GM18951 (cell line): ENCODE data around the gene ACSF2.

ENCODE experiments used
- POLR2A ChIP-seq: IDR thresholded peaks from 4 replicates; pipeline ENCODE4 v1.6.1; 2011; ENCODE audit warnings: mild to moderate bottlenecking; ENCODE audit not compliant: insufficient read length, insufficient read depth; ENCODE audit errors: extremely low read depth
- in situ Hi-C: fragments of 300-500 bp; cut with MboI; formaldehyde crosslinking; loops from one replicate; pipeline ENCODE4 v1.12.0; 2022; ENCODE audit warnings: low sequenced_read_pairs, mixed read lengths, inconsistent platforms; ENCODE audit not compliant: unreplicated experiment

Gene ACSF2

GRCh38 chr17:50506298-50506697, 80.3 kb downstream of the ACSF2 start:
- no peak for TF ChIP-seq POLR2A
- in situ Hi-C loops = no loop called here

- peak; percentile 58 for TF ChIP-seq POLR2A
- in situ Hi-C loops = no loop called here
These were observed 82.0 kb downstream of the ACSF2 start, which contains the start of gene MYCBPAP for GRCh38 chr17:50507871-50508572. TSS of gene MYCBPAP (plus strand) at chr17:50508439. CDS start at chr17:50508675, 236 bp downstream.

DNA sequence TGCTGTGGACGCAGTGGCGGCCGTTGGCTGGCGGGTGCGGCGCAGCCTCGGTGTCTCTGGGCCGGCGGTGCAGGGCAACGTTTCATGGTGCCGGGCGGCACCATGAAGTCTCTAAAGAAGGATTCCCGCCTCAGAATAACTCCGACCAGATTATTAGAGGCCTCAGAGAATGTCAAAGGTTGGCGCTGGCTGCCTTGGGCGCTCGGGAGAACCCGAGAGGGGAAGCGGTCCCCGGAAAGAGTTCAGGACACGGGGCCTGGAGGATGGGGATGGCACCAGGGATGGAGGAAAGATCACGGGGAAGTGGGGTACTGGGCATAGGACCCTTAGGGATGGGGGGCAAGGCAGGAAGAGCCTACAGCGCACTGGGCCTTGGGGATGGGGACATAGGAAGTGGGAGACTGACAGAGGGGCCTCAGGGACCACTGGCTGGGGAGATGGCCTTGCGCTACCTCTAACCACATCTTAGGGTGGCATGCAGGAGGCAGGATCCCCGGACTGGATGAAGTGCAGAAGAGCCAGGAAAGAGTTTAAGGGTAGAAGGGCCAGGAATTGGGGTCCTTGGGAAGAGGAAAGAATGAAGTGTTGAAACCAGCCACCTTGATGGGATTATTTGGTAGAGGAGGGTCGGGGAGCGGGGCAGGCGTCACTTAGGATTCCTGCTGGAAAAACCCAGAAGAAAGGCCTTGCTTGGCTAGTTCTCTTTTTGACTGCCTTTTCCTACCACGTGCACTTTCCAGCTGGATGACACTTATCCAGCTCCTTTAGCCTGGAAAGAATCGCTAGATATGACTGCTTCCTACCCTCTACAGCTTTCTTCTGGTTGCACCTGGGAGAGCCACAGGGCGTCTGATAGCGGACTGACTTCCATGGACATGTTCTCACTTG, 82.8 kb downstream of the ACSF2 start:
- TF ChIP-seq POLR2A = no peak

GRCh38 chr17:50511058-50511457, 85.0 kb downstream of the ACSF2 start:
- in situ Hi-C loops = no loop called here
- no peak for TF ChIP-seq POLR2A

More for the DNA sequence above, 82.8 kb downstream of the ACSF2 start:
- in situ Hi-C loops = no loop called here

DNA sequence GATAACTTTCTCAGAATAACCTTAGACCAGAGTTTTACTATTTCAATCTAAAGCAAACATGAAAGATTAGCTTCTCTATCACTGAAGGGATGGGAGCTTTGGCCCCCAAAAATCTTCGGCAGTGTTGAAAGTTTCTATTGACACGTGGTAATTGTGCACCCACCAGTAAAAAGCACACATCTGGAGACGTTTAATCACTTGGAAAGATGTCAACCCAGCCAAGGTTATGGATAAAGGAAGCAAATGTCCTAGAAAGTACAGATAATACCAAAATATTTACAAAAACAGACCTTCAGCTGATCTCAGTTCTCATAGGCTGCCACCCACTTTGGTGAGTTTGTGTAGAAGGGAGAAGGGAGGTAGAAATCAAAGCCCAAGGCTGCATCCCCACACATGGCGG, 87.5 kb downstream of the ACSF2 start:
- TF ChIP-seq POLR2A = no peak
- in situ Hi-C loops = no loop called here

- in situ Hi-C loops = no loop called here
- TF ChIP-seq POLR2A = no peak
These were observed 88.4 kb downstream of the ACSF2 start for GRCh38 chr17:50514388-50514787.

DNA sequence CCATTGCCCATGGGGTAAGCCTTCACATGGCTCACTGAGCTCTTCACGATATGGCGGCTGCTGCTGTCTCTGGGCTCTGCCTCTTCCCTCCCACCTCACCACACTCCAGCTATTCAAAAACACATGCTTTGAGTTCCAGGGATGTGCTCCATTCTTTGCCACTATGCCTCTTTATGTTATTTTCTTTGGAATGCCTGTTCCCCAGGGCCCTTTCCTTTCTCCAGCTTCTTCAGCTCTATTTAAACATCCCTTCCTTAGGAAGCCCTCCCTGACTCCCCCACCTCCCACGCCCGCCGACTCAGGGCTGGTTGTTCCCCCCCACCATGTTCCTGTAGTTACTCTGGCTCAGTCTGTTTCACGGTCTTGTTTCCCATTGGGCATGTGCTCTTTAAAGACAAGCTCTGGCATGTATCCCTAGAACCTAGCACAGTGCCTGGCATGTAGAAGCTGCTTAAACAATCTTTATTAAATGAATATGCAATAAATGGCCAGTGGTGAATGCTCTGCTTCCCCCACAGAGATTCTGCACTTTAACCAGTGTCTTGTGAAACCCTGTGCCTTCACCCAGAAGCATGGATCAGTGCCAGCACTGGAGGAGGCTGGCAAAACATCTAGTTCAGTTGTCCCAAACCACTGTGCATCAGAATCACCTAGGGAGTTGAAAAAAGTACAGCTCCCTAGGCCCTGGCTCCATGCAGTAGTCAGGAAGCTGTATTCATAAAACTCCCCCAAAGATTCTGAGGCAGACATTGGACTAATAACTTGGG, 89.1 kb downstream of the ACSF2 start:
- TF ChIP-seq POLR2A = no peak
- in situ Hi-C loops = no loop called here

DNA sequence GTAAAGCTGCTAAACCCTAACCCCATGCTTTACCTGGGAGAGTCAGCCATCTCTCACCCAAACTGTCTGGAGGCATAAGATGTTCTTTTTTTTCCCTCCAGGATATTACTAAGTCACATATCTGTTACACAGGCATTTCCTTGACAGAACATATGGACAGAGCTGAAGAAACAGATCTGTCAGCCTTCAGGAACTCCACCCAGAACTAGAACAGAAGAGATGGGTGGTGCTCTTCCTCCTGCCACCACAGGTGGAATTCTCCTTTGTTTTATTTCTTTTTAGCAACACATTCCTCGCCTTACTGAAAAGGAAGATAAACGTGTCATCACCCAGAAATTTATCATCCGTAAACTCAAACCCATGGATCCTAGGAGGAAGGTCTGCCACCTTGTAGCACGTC, 91.0 kb downstream of the ACSF2 start:
- TF ChIP-seq POLR2A = no peak
- in situ Hi-C loops = no loop called here

GRCh38 chr17:50517504-50518383, 91.7 kb downstream of the ACSF2 start:
- TF ChIP-seq POLR2A = no peak
- in situ Hi-C loops = no loop called here

GRCh38 chr17:50518384-50519023, 92.5 kb downstream of the ACSF2 start:
- in situ Hi-C loops = no loop called here
- TF ChIP-seq POLR2A = no peak

- in situ Hi-C loops = no loop called here
- TF ChIP-seq POLR2A = no peak
These were observed 93.3 kb downstream of the ACSF2 start for GRCh38 chr17:50519141-50519834.
